ENCODE measurements around the gene HNRNPF. TPM values are rescaled to one million over a fixed set of nuclear protein-coding genes. Genes with fewer than 3 reads are reported as not detected.

Gene HNRNPF
- total RNA-seq, 2 experiments from 2014 or later, result 86.5 to 87.9 TPM

GRCh38 chr10:43344051-43344450 lies 64.9 kb downstream of the HNRNPF start:
- Histone ChIP-seq H3K27ac (ENCODE audit: low read depth in 1 of 2, low read length in 2 of 2) (no peak overlapping the region), H3K36me3 (ENCODE audit: insufficient read depth, low read length) (no peaks in the 10 kb centered on the region), H3K4me1 (ENCODE audit: insufficient read depth, low read length) (peaks cover 31% of the 10 kb centered on the region), H3K4me3 (ENCODE audit: low read length) (no peak overlapping the region), H3K9me3 (ENCODE audit: control insufficient read depth in 1 of 2, insufficient read depth in 1 of 2, low read length in 2 of 2) (no peaks in the 10 kb centered on the region), H3K27me3 (ENCODE audit: control insufficient read depth in 1 of 2, insufficient read depth in 2 of 2, low read length in 2 of 2) (no peaks in the 10 kb centered on the region)
- intact Hi-C loops (cut with DNase I, micrococcal nuclease), result no loop called here
- ChIA-PET POLR2A (no interaction called here), CTCF (no interaction called here)
- no peak for DNase-seq
- no peak for ATAC-seq (ENCODE audit: poor library complexity)
- TF ChIP-seq, protein P1, sequence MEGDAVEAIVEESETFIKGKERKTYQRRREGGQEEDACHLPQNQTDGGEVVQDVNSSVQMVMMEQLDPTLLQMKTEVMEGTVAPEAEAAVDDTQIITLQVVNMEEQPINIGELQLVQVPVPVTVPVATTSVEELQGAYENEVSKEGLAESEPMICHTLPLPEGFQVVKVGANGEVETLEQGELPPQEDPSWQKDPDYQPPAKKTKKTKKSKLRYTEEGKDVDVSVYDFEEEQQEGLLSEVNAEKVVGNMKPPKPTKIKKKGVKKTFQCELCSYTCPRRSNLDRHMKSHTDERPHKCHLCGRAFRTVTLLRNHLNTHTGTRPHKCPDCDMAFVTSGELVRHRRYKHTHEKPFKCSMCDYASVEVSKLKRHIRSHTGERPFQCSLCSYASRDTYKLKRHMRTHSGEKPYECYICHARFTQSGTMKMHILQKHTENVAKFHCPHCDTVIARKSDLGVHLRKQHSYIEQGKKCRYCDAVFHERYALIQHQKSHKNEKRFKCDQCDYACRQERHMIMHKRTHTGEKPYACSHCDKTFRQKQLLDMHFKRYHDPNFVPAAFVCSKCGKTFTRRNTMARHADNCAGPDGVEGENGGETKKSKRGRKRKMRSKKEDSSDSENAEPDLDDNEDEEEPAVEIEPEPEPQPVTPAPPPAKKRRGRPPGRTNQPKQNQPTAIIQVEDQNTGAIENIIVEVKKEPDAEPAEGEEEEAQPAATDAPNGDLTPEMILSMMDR (IDR thresholded peaks at IDR 0.05), result no peak
- H3K4me3 Mint-ChIP-seq, result no peak overlapping the region
- peaks cover 10% of the 10 kb centered on the region for H3K4me1 Mint-ChIP-seq (ENCODE audit: low read depth)
- H3K36me3 Mint-ChIP-seq (ENCODE audit: low read depth), result no peaks in the 10 kb centered on the region
- no peaks in the 10 kb centered on the region for H3K9me3 Mint-ChIP-seq
- no peak overlapping the region for H3K27ac Mint-ChIP-seq
- H3K27me3 Mint-ChIP-seq, result peaks cover 11% of the 10 kb centered on the region

- H3K27me3 ChIP-seq (ENCODE audit: control insufficient read depth in 1 of 2, insufficient read depth in 2 of 2, low read length in 2 of 2), result peaks cover 0 to 5% of the 10 kb centered on the region in 2 experiments
- H3K27ac Mint-ChIP-seq, result no peak overlapping the region
- TF ChIP-seq, protein P1 (IDR thresholded peaks at IDR 0.05), result no peak
- H3K4me3 Mint-ChIP-seq, result no peak overlapping the region
- CTCF ChIA-PET, result no interaction called here
- peaks cover 22% of the 10 kb centered on the region for H3K4me1 ChIP-seq (ENCODE audit: insufficient read depth, low read length)
- no peak for ATAC-seq (ENCODE audit: poor library complexity)
- no peak for DNase-seq
- POLR2A ChIA-PET, result no interaction called here
- H3K36me3 ChIP-seq (ENCODE audit: insufficient read depth, low read length), result no peaks in the 10 kb centered on the region
- H3K27me3 Mint-ChIP-seq, result peaks cover 8% of the 10 kb centered on the region
- no peak overlapping the region for H3K27ac ChIP-seq (ENCODE audit: low read depth in 1 of 2, low read length in 2 of 2)
- H3K4me1 Mint-ChIP-seq (ENCODE audit: low read depth), result peaks cover 3% of the 10 kb centered on the region
- intact Hi-C loops (cut with DNase I, micrococcal nuclease), result no loop called here
- H3K9me3 Mint-ChIP-seq, result no peaks in the 10 kb centered on the region
- H3K36me3 Mint-ChIP-seq (ENCODE audit: low read depth), result no peaks in the 10 kb centered on the region
- no peaks in the 10 kb centered on the region for H3K9me3 ChIP-seq (ENCODE audit: control insufficient read depth in 1 of 2, insufficient read depth in 1 of 2, low read length in 2 of 2)
- H3K4me3 ChIP-seq (ENCODE audit: low read length), result no peak overlapping the region
Measured at GRCh38 chr10:43343126-43343525, 65.9 kb downstream of the HNRNPF start.

DNA sequence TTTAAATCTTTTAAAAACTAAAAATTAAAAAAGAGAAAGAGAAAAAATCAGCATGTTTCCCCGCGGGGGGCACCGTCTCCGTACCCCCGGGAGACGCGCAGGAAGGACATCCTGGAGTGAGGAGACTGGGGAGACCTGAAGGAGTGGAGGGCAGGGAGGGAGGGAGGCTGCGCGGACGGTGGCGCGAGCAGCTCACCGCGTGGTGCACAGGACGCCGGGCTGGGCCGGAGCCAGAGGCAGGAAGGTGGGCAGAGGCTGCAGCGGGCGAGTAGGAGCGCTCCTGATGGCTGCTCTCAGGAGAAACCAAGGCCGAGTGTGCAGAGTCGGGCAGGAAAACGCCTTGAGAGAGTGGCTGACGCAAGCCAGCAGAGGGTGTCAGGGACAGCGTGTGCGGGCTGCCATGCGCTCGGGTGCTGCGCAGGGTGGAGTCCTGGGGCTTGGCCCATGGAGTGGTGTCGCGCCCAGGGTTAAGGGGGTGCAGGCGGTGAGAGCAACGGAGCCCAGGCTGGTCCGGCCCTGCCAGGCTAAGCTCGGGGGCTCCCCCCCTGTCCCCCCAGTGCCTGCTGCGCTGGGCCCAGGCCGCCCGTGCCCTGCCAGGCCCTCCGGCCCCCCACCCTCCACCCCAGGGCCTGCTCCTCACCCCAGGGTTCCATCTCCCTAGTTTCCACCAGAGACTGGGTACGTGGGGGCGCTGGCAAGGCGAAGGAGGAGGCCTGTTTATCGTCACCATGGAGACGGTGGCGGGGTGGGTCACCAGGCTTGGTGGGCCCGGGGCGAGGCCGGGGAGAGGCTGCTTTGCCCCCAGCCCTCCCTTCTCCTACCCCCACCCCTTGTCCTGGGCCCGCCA lies 66.5 kb downstream of the HNRNPF start:
- Mint-ChIP-seq H3K4me3 (no peak overlapping the region), H3K36me3 (ENCODE audit: low read depth) (no peaks in the 10 kb centered on the region), H3K27ac (no peak overlapping the region), H3K27me3 (peaks cover 8% of the 10 kb centered on the region), H3K4me1 (ENCODE audit: low read depth) (no peaks in the 10 kb centered on the region), H3K9me3 (no peaks in the 10 kb centered on the region)
- H3K27ac ChIP-seq (ENCODE audit: low read depth in 1 of 2, low read length in 2 of 2), result no peak overlapping the region
- H3K4me1 ChIP-seq (ENCODE audit: insufficient read depth, low read length), result peaks cover 17% of the 10 kb centered on the region
- intact Hi-C loops (cut with DNase I, micrococcal nuclease), result no loop called here
- DNase-seq (no peak), ATAC-seq (ENCODE audit: poor library complexity) (no peak)
- ChIA-PET CTCF (no interaction called here), POLR2A (no interaction called here)
- peaks cover 0 to 5% of the 10 kb centered on the region in 2 experiments for H3K27me3 ChIP-seq (ENCODE audit: control insufficient read depth in 1 of 2, insufficient read depth in 2 of 2, low read length in 2 of 2)
- no peak overlapping the region for H3K4me3 ChIP-seq (ENCODE audit: low read length)
- H3K9me3 ChIP-seq (ENCODE audit: control insufficient read depth in 1 of 2, insufficient read depth in 1 of 2, low read length in 2 of 2), result no peaks in the 10 kb centered on the region
- TF ChIP-seq, protein P1 (IDR thresholded peaks at IDR 0.05), result no peak
- no peaks in the 10 kb centered on the region for H3K36me3 ChIP-seq (ENCODE audit: insufficient read depth, low read length)

All from CD4-positive, alpha-beta T cell (primary cell).